ENCODE measurements around the gene NIM1K. TPM values are rescaled to one million over a fixed set of nuclear protein-coding genes. Genes with fewer than 3 reads are reported as not detected.
A peak's percentile ranks its signal among the peaks of the same experiment; 100 is the strongest.
"Not testable (repeated sequence)": the region's sequence is repeated elsewhere in the genome, so short reads cannot be mapped to it uniquely, and the experiment has no call there.

Gene NIM1K
- total and polyA plus RNA-seq, 5 donors: 0.57 to 0.89 (median 0.60) TPM

DNA sequence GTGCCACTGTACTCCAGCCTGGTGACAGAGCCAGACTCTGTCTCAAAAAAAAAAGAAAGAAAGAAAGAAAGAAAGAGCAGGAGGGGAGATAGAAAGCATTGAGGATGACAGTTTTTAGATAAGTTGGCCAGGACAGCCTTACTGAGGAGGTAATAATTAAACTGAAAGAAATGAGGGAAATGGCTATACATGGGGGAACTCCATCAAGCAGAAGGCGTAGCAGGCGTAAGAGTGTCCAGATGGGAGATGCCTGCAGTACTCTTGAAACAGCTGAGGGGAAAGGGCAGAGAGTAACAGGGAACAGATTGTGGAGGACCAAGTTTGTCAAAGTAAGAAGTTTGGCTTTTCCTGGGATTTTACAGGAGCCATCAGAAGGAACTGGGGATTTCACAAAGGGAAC is 63.7 kb downstream of the NIM1K start:
- ATAC-seq (no peak), DNase-seq (no peak)
- Histone ChIP-seq H3K27me3 (ENCODE audit: control insufficient read depth, insufficient read depth) (no peaks in the 10 kb centered on the region), H3K27ac (ENCODE audit: low read length) (no peak overlapping the region), H3K4me3 (ENCODE audit: low read length) (no peak overlapping the region), H3K4me1 (ENCODE audit: control insufficient read depth, insufficient read depth, low read length) (no peaks in the 10 kb centered on the region), H3K9me3 (ENCODE audit: control insufficient read depth, low read length) (no peaks in the 10 kb centered on the region)
- 83% methylated on average over 2 of the region's 2 CpGs for WGBS
- intact Hi-C loops (cut with DNase I): no loop called here

DNA sequence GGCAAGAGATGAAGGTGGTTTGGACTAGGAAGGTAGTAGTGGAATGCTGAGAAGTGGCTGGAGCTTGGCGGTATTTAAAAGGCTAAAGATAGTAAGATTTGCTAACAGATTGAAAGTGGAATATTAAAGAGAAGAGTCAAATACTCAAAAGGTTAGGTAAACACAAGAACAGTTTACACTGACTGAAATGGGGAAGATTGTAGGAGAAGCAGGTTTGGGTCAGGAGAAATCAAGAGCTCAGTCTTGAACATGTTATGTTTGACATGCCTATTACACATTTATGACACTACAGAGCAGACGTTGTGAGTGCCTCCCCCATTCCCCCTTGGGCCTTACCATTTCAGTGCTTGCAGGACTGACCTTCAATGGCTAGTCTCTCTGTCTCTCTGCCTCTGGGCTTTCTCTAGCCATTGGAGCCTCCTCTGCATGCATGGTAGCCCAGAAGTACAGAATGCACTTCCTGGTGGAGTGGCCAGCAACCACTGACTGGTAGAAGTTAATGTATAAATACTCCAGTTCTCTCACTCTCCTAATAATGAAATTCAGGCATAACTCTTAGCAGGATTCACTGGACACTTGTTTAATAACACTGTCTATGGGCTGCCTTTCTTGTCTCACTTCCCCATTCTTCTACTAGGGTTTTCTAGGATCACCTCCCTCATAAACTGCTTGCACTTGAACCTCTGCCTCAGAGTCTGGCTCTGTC is 64.4 kb downstream of the NIM1K start:
- Histone ChIP-seq H3K4me1 (ENCODE audit: control insufficient read depth, insufficient read depth, low read length) (no peaks in the 10 kb centered on the region), H3K4me3 (ENCODE audit: low read length) (no peak overlapping the region), H3K27me3 (ENCODE audit: control insufficient read depth, insufficient read depth) (no peaks in the 10 kb centered on the region), H3K27ac (ENCODE audit: low read length) (no peak overlapping the region), H3K9me3 (ENCODE audit: control insufficient read depth, low read length) (no peaks in the 10 kb centered on the region)
- no peak for ATAC-seq
- DNase-seq: no peak
- WGBS: 61% methylated on average over 2 of the region's 2 CpGs
- intact Hi-C loops (cut with DNase I): no loop called here

DNA sequence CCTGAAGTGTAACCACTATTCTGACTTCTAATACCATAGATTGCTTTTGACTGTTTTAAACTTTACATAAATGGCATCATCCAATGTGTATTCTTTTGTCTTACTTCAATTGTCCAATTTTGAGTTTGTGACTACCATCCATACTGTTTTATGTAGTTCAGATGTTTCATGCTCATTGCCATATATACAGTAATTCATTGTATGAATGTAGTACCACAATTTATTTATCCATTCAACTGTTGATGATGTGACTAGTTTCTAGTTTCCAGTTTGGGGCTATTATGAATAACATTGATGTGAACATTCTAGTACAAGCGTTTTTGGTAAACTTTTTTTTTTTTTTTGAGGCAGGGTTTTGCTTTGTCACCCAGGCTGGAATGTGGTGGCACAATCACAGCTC is 66.1 kb downstream of the NIM1K start:
- DNase-seq: no peak
- Histone ChIP-seq H3K4me3 (ENCODE audit: low read length) (no peak overlapping the region), H3K27me3 (ENCODE audit: control insufficient read depth, insufficient read depth) (no peaks in the 10 kb centered on the region), H3K9me3 (ENCODE audit: control insufficient read depth, low read length) (no peaks in the 10 kb centered on the region), H3K27ac (ENCODE audit: low read length) (no peak overlapping the region), H3K4me1 (ENCODE audit: control insufficient read depth, insufficient read depth, low read length) (no peaks in the 10 kb centered on the region)
- ATAC-seq: no peak
- 74% methylated on average over 1 of the region's 1 CpG for WGBS
- intact Hi-C loops (cut with DNase I): no loop called here

DNA sequence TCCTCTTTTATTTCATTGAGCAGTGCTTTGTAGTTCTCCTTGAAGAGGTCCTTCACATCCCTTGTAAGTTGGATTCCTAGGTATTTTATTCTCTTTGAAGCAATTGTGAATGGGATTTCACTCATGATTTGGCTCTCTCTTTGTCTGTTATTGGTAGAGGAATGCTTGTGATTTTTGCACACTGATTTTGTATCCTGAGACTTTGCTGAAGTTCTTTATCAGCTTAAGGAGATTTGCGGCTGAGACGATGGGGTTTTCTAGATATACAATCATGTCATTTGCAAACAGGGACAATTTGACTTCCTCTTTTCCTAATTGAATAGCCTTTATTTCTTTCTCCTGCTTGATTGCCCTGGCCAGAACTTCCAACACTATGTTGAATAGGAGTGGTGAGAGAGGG is 70.2 kb downstream of the NIM1K start:
- intact Hi-C loops (cut with DNase I); H3K27ac ChIP-seq (ENCODE audit: low read length); H3K9me3 ChIP-seq (ENCODE audit: control insufficient read depth, low read length); H3K4me1 ChIP-seq (ENCODE audit: control insufficient read depth, insufficient read depth, low read length); H3K4me3 ChIP-seq (ENCODE audit: low read length); ATAC-seq; DNase-seq; H3K27me3 ChIP-seq (ENCODE audit: control insufficient read depth, insufficient read depth): not testable (repeated sequence)
- WGBS: 96% methylated on average over 2 of the region's 2 CpGs

DNA sequence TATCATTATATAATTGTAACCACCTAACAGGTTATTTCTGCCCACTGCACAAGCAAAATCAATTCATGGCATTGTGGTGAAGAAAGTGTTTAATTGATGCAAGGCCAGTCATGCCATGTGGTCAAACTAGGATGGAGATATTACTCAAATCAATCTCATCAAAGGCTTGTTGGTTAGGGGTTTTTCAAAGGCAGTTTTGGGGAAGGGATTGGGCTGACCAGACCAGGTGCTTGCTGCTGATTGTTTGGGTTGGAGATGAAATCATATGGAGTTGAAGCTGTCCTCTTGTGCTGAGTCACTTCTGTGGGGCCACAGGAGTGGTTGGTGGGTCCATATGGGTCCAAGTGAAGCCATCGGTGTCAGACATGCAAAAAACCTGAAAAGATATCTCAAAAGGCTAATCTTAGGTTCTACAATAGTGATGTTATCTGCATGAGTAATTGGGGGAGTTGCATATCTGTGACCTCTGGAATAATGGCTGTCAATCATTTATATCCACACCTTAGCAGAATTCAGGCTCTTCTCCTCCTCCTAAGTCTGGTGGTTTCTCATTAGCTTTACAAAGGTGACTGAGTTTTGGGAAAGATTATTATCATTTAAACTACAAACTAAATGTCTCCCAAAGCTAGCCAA is 76.3 kb downstream of the NIM1K start:
- intact Hi-C loops (cut with DNase I): no loop called here
- ATAC-seq: no peak

DNA sequence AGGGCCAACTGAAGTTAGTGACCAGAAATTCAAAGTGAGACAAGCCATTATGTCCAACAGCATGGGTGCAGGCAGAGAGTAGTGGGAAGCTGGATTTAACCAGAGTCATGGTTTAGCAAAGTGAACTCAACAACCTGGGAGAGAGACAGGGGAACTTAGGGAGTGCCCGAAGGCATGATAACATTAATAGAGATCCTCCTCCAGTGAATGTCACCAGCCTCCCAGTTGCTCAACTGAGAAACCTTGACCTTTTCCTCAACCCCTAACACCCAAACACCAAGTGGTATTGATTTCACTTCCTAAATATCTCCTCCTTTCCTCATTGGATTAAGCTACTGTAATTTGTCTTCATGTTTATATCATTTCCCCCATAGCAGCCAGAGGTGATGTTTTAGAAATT is 78.6 kb downstream of the NIM1K start:
- Histone ChIP-seq H3K27ac (ENCODE audit: low read length) (no peak overlapping the region), H3K4me1 (ENCODE audit: control insufficient read depth, insufficient read depth, low read length) (no peaks in the 10 kb centered on the region), H3K27me3 (ENCODE audit: control insufficient read depth, insufficient read depth) (no peaks in the 10 kb centered on the region), H3K4me3 (ENCODE audit: low read length) (no peak overlapping the region), H3K9me3 (ENCODE audit: control insufficient read depth, low read length) (peaks cover 4% of the 10 kb centered on the region)
- ATAC-seq (no peak), DNase-seq (no peak)
- intact Hi-C loops (cut with DNase I): no loop called here
- 64% methylated on average over 1 of the region's 1 CpG for WGBS

More for the DNA sequence above, 76.3 kb downstream of the NIM1K start:
- Histone ChIP-seq H3K4me1 (ENCODE audit: control insufficient read depth, insufficient read depth, low read length) (no peaks in the 10 kb centered on the region), H3K9me3 (ENCODE audit: control insufficient read depth, low read length) (peaks cover 4% of the 10 kb centered on the region), H3K27ac (ENCODE audit: low read length) (no peak overlapping the region), H3K27me3 (ENCODE audit: control insufficient read depth, insufficient read depth) (no peaks in the 10 kb centered on the region), H3K4me3 (ENCODE audit: low read length) (no peak overlapping the region)
- 96% methylated on average over 1 of the region's 1 CpG for WGBS
- no peak for DNase-seq

DNA sequence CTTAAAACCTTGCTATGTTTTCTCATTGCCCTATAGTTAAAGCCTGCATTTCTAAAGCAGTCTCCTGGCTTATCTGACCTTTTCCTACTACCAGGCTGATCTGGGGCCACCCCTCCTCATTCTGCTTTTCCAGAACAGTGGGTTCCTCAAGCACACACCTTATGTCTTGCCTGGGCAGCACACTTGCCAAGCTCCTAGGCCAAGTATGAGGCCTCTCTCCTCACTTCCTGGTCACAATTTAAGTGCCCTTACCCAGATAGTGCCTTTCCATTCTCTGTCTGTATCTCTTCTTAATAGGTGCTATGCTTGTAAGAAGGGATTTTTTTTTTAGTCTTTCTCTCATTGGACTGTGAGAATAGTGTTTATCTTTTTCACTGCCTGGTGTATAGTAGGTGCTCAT is 81.5 kb downstream of the NIM1K start:
- no peak overlapping the region for H3K4me3 ChIP-seq (ENCODE audit: low read length)
- no peak overlapping the region for H3K27ac ChIP-seq (ENCODE audit: low read length)
- no peaks in the 10 kb centered on the region for H3K9me3 ChIP-seq (ENCODE audit: control insufficient read depth, low read length)
- DNase-seq (no peak), ATAC-seq (no peak)
- intact Hi-C loops (cut with DNase I): no loop called here
- H3K4me1 ChIP-seq (ENCODE audit: control insufficient read depth, insufficient read depth, low read length): no peaks in the 10 kb centered on the region
- H3K27me3 ChIP-seq (ENCODE audit: control insufficient read depth, insufficient read depth): no peaks in the 10 kb centered on the region

DNA sequence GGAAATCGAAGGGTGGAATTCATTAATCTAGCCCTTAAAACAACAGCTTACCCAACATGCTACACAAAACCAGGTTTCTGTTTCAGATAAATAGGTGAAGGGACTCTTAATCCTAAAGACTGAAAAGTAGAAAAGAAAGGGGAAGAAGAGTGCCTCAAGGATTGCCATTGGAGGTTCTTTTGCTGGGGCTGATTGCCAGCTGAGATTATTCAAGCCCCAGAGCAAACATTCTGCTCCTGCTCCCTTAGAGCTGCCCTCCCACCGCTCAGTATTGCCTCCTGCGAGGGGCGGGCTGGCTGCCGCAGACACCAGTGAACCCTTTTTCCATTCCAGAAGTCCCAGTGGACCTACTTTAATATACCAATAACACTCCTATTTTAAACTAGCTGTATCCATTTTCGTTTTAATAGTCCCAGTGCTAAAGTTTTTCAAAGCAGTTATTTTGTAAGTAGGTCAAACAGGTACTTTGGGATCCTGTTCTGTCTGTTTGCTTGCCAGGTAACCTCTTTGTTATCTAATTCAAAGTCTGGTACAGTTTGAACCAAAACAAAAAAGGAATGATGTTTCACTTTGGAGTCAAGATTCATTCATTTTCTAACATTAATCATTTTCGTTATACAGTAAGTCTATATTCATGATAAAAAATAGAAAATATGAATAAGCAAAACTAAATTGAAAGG is 82.5 kb downstream of the NIM1K start:
- 53% methylated on average over 7 of the region's 7 CpGs for WGBS
- H3K9me3 ChIP-seq (ENCODE audit: control insufficient read depth, low read length): no peaks in the 10 kb centered on the region
- ATAC-seq (no peak), DNase-seq (no peak)
- H3K4me3 ChIP-seq (ENCODE audit: low read length): no peak overlapping the region
- H3K4me1 ChIP-seq (ENCODE audit: control insufficient read depth, insufficient read depth, low read length): no peaks in the 10 kb centered on the region
- no peak overlapping the region for H3K27ac ChIP-seq (ENCODE audit: low read length)
- H3K27me3 ChIP-seq (ENCODE audit: control insufficient read depth, insufficient read depth): no peaks in the 10 kb centered on the region
- intact Hi-C loops (cut with DNase I): no loop called here

DNA sequence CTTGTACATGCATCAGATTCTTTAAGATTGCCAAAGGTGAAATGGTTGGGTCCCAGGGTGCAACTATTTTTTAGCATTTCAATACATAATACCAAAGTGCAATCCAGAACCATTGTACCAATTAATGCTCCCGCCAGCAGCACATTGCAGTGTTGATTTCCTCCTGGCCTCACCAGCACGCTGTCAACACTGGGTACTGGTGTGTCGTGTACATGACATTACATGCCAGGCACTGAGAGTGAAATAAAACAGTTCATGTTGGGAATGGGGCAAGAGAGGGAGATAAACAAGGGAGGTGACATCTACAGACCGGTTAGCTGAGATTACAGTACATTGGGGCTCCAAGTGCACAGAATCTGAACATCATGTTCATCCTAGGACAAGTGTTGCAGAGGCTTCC is 83.4 kb downstream of the NIM1K start:
- WGBS: 48% methylated on average over 4 of the region's 4 CpGs
- peak; percentile 22 to 67 (median 57) for DNase-seq
- intact Hi-C loops (cut with DNase I): no loop called here
- no peaks in the 10 kb centered on the region for H3K4me1 ChIP-seq (ENCODE audit: control insufficient read depth, insufficient read depth, low read length)
- no peak overlapping the region for H3K4me3 ChIP-seq (ENCODE audit: low read length)
- H3K9me3 ChIP-seq (ENCODE audit: control insufficient read depth, low read length): no peaks in the 10 kb centered on the region
- no peak overlapping the region for H3K27ac ChIP-seq (ENCODE audit: low read length)
- ATAC-seq: peak; percentile 89
- H3K27me3 ChIP-seq (ENCODE audit: control insufficient read depth, insufficient read depth): no peaks in the 10 kb centered on the region

DNA sequence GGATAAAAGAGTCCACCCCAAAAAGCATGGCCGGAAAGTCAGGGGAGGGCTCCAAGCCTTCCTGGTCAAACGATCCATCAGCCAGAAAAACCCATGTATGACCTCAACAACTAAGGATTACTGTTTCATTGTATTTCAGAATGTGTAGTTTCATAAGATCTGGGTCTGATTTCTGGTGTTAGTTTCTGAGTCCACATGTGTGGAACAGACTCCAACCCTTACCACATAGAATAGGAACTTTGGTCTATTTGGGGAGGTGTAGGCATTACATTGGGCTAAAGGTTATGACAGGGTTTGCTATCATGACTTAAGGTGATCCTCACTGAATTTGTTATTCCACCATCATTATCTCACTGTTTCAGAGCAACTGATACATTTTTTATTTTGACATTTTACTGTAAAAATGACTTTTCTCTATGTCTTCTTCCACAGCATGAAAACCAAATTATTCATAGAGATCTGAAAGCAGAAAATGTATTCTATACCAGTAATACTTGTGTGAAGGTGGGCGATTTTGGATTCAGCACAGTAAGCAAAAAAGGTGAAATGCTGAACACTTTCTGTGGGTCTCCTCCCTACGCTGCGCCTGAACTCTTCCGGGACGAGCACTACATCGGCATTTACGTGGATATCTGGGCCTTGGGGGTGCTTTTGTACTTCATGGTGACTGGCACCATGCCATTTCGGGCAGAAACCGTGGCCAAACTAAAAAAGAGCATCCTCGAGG is 87.7 kb downstream of the NIM1K start:
- ATAC-seq (no peak), DNase-seq (no peak)
- WGBS: 92% methylated on average over 12 of the region's 12 CpGs
- Histone ChIP-seq H3K4me1 (ENCODE audit: control insufficient read depth, insufficient read depth, low read length) (no peaks in the 10 kb centered on the region), H3K27ac (ENCODE audit: low read length) (no peak overlapping the region), H3K9me3 (ENCODE audit: control insufficient read depth, low read length) (peaks cover 2% of the 10 kb centered on the region), H3K4me3 (ENCODE audit: low read length) (no peak overlapping the region), H3K27me3 (ENCODE audit: control insufficient read depth, insufficient read depth) (no peaks in the 10 kb centered on the region)
- intact Hi-C loops (cut with DNase I): no loop called here

Data from right cardiac atrium (tissue), 5 donors.